GM23248 (cell line): ENCODE measurements around the gene TRMU. TPM values are rescaled to one million over a fixed set of nuclear protein-coding genes. Genes with fewer than 3 reads are reported as not detected.
"Not testable (repeated sequence)": the region's sequence is repeated elsewhere in the genome, so short reads cannot be mapped to it uniquely, and the experiment has no call there.

Experiments used
- DNase-seq: peaks from one replicate; pipeline ENCODE4 v3.0.0-alpha.2; 2015
- H2AFZ ChIP-seq: fragments of 200-600 bp; sonication (generic); 2 replicates; pipeline ENCODE4 v1.6.1; 2016; ENCODE audit warnings: antibody characterized with exemption
- H3F3A ChIP-seq: fragments of 200-600 bp; sonication (generic); 2 replicates; pipeline ENCODE4 v1.6.1; 2016; ENCODE audit warnings: mild to moderate bottlenecking, antibody characterized with exemption, mixed run types; ENCODE audit not compliant: insufficient read depth
- H3K27ac ChIP-seq: fragments of 200-600 bp; sonication (generic); 2 replicates; pipeline ENCODE4 v1.5.1; 2016; ENCODE audit warnings: mild to moderate bottlenecking
- H3K27me3 ChIP-seq: fragments of 200-600 bp; sonication (generic); replicated peaks from 2 replicates; pipeline ENCODE4 v1.6.1; 2016; ENCODE audit warnings: mild to moderate bottlenecking; ENCODE audit not compliant: insufficient read depth
- H3K36me3 ChIP-seq: fragments of 200-600 bp; sonication (generic); 2 replicates; pipeline ENCODE4 v1.6.1; 2016; ENCODE audit warnings: low read depth, mild to moderate bottlenecking
- H3K4me1 ChIP-seq: fragments of 200-600 bp; sonication (generic); 2 replicates; pipeline ENCODE4 v1.6.1; 2016; ENCODE audit warnings: mild to moderate bottlenecking; ENCODE audit not compliant: insufficient read depth
- H3K4me2 ChIP-seq: fragments of 200-600 bp; sonication (generic); one replicate; pipeline ENCODE4 v1.6.1; 2016; ENCODE audit warnings: mild to moderate bottlenecking; ENCODE audit not compliant: unreplicated experiment
- H3K4me3 ChIP-seq: fragments of 200-600 bp; sonication (generic); 2 replicates; pipeline ENCODE4 v1.5.1; 2016; ENCODE audit warnings: mild to moderate bottlenecking
- H3K79me2 ChIP-seq: fragments of 200-600 bp; sonication (generic); 2 replicates; pipeline ENCODE4 v1.6.1; 2016; ENCODE audit warnings: mild to moderate bottlenecking; ENCODE audit not compliant: insufficient read depth
- H3K9ac ChIP-seq: fragments of 200-600 bp; sonication (generic); 2 replicates; pipeline ENCODE4 v1.6.1; 2016; ENCODE audit warnings: mild to moderate bottlenecking
- H3K9me2 ChIP-seq: fragments of 200-600 bp; sonication (generic); 2 replicates; pipeline ENCODE4 v1.6.1; 2016; ENCODE audit warnings: mixed run types, mild to moderate bottlenecking, moderate library complexity; ENCODE audit not compliant: insufficient read depth
- H3K9me3 ChIP-seq: fragments of 200-600 bp; sonication (generic); one replicate; pipeline ENCODE4 v1.6.1; 2017; ENCODE audit warnings: low read depth
- H4K20me1 ChIP-seq: fragments of 200-600 bp; sonication (generic); 2 replicates; pipeline ENCODE4 v1.6.0; 2016; ENCODE audit not compliant: insufficient read depth
- EZH2 ChIP-seq: fragments of 200-600 bp; sonication (generic); IDR thresholded peaks from 2 replicates; pipeline ENCODE4 v1.6.1; 2018; ENCODE audit warnings: antibody characterized with exemption, mild to moderate bottlenecking; ENCODE audit not compliant: insufficient read depth, poor library complexity, severe bottlenecking
- EZH2phosphoT487 ChIP-seq: fragments of 200-600 bp; sonication (generic); IDR thresholded peaks from 2 replicates; pipeline ENCODE4 v1.6.1; 2018; ENCODE audit warnings: antibody characterized with exemption, moderate library complexity, mild to moderate bottlenecking, low read depth; ENCODE audit not compliant: insufficient read depth
- WGBS, 2 experiments: methylation state at CpG; one replicate each; pipeline ENCODE4 v1.1.6; 2015 to 2017; ENCODE audit warnings: low lambda C conversion rate in 2 of 2, low coverage in 1 of 2; ENCODE audit errors: missing lambda C conversion rate in 2 of 2; 5-methylcytosine and 5-hydroxymethylcytosine counted together
- in situ Hi-C: fragments of 300-500 bp; cut with MboI; formaldehyde crosslinking; loops from 2 replicates; pipeline ENCODE4 v1.15.0; 2020
- polyA plus RNA-seq: library from polyadenylated mRNA; unstranded; fragments of >200 nt; fragmentation: Nextera tagmentation; extraction: Ambion mirVana; gene quantifications from 2 replicates; pipeline ENCODE4 v1.2.1, GENCODE V29; 2016
- total RNA-seq: library from RNA; depleted of rRNA; stranded (reverse); fragments of >200 nt; shearing (Covaris generic); gene quantifications from 2 replicates; pipeline ENCODE4 v1.2.3, GENCODE V29; 2014

The TRMU gene
- total and polyA plus RNA-seq, 2 experiments from 2014 or later: 27.0 to 38.4 TPM

DNA sequence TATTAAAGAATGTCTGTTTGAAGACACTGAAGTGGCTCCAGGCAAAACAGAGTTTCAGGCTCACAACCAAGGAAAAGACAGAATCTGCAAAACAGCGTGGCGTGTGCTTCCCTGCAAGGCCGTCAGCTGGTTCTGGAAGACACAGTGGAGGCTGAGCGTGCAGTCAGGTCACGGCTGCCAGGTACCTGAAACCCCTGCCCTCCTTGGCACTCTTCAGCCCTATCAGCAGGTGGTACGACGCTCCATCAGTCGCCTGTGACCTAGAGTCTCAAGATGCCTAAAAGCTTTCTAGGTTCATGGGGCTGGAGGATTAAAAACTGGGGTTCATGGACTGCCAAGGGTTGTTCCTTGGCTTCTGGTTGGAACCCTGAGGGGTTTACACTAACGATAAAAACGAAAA lies 65.9 kb downstream of the TRMU start:
- no peak overlapping the region for H3K4me2 ChIP-seq
- no peaks in the 10 kb centered on the region for H4K20me1 ChIP-seq
- H3K36me3 ChIP-seq: no peaks in the 10 kb centered on the region
- no peak overlapping the region for H3K4me3 ChIP-seq
- no peaks in the 10 kb centered on the region for H3K79me2 ChIP-seq
- no peak overlapping the region for H2AFZ ChIP-seq
- no peaks in the 10 kb centered on the region for H3K9me3 ChIP-seq
- TF ChIP-seq EZH2: no peak
- no peak for TF ChIP-seq EZH2phosphoT487
- WGBS, 2 experiments: 53 to 57% methylated on average over 10 of the region's 10 CpGs
- no peak for DNase-seq
- no peaks in the 10 kb centered on the region for H3K9me2 ChIP-seq
- H3K4me1 ChIP-seq: no peaks in the 10 kb centered on the region
- no peaks in the 10 kb centered on the region for H3F3A ChIP-seq
- no peak overlapping the region for H3K9ac ChIP-seq
- no peak overlapping the region for H3K27ac ChIP-seq
- no peaks in the 10 kb centered on the region; the same call in 1 of the 2 replicates for H3K27me3 ChIP-seq
- in situ Hi-C loops: no loop called here

DNA sequence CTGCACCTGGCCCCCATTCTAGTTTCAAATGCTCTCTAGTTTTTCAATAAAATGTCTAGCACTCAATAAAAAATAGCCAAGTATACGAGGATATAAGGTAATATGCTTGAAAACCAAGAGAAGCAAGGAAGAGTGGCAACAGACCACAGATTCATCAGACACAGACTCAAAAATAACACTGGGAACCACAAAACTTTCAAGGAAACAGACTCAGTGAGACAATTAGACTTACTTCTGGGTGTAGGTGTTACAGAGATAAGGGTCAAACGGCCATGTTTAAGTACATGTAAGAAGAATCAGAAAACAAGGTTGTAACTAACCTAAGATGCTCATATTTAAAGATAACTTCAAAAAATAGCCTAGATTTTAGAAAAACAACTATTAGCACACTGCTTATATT lies 67.0 kb downstream of the TRMU start:
- in situ Hi-C loops: no loop called here

GRCh38 chr22:46403880-46404279 lies 68.4 kb downstream of the TRMU start:
- H3K4me2 ChIP-seq, H3K4me1 ChIP-seq, H4K20me1 ChIP-seq, DNase-seq, H3K27ac ChIP-seq, H3K4me3 ChIP-seq, H2AFZ ChIP-seq, H3K9me2 ChIP-seq, H3K36me3 ChIP-seq, H3K9ac ChIP-seq, H3K79me2 ChIP-seq, in situ Hi-C loops, H3F3A ChIP-seq, H3K9me3 ChIP-seq, H3K27me3 ChIP-seq: not testable (repeated sequence)
- 66 to 70% methylated on average over 7 of the region's 7 CpGs for WGBS, 2 experiments

More for the DNA sequence above, 67.0 kb downstream of the TRMU start:
- Histone ChIP-seq H3K4me3 (no peak overlapping the region), H3F3A (no peaks in the 10 kb centered on the region), H3K79me2 (no peaks in the 10 kb centered on the region), H3K4me1 (no peaks in the 10 kb centered on the region), H3K4me2 (no peak overlapping the region), H3K9me3 (no peaks in the 10 kb centered on the region), H3K27me3 (no peaks in the 10 kb centered on the region; the same call in 1 of the 2 replicates), H3K36me3 (no peaks in the 10 kb centered on the region), H4K20me1 (no peaks in the 10 kb centered on the region), H3K9ac (no peak overlapping the region), H3K27ac (no peak overlapping the region), H3K9me2 (no peaks in the 10 kb centered on the region), H2AFZ (no peak overlapping the region)
- 23 to 26% methylated on average over 2 of the region's 2 CpGs for WGBS, 2 experiments
- DNase-seq: no peak
- TF ChIP-seq EZH2 (no peak), EZH2phosphoT487 (no peak)

GRCh38 chr22:46405901-46406300 lies 70.4 kb downstream of the TRMU start:
- H3K4me2 ChIP-seq: no peak overlapping the region
- H3F3A ChIP-seq: no peaks in the 10 kb centered on the region
- no peaks in the 10 kb centered on the region for H3K9me3 ChIP-seq
- no peak overlapping the region for H3K27ac ChIP-seq
- no peak for DNase-seq
- 72 to 81% methylated on average over 4 of the region's 4 CpGs for WGBS, 2 experiments
- in situ Hi-C loops: no loop called here
- H3K9me2 ChIP-seq: no peaks in the 10 kb centered on the region
- H3K4me3 ChIP-seq: no peak overlapping the region
- H3K4me1 ChIP-seq: no peaks in the 10 kb centered on the region
- H3K79me2 ChIP-seq: no peaks in the 10 kb centered on the region
- no peak overlapping the region for H2AFZ ChIP-seq
- H4K20me1 ChIP-seq: no peaks in the 10 kb centered on the region
- no peaks in the 10 kb centered on the region; the same call in 1 of the 2 replicates for H3K27me3 ChIP-seq
- no peak overlapping the region for H3K9ac ChIP-seq
- H3K36me3 ChIP-seq: no peaks in the 10 kb centered on the region
- no peak for TF ChIP-seq EZH2
- TF ChIP-seq EZH2phosphoT487: no peak

DNA sequence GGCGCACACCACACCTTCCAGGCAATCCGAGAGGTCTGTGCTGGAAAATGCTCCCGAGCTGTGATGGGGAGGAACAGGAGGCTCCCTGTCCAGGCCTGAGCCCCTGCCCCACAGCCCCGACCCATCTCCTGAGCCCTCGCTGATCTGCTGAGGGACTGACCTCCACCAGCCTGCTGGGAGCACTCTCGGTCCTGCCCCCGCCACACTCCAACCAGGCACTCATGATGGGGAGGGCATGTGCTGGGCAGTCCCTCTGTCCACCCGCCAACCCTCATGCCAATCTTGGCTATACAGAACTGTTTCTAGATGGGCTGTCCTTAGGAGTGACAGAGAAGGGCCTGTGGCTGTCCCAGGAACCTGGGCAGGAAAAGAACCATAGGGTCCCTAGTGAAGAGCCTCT lies 70.8 kb downstream of the TRMU start:
- TF ChIP-seq EZH2: no peak
- TF ChIP-seq EZH2phosphoT487: no peak
- no peaks in the 10 kb centered on the region; the same call in 1 of the 2 replicates for H3K27me3 ChIP-seq
- in situ Hi-C loops: no loop called here
- no peak overlapping the region for H3K4me2 ChIP-seq
- 69 to 72% methylated on average over 8 of the region's 8 CpGs for WGBS, 2 experiments
- H3K9me3 ChIP-seq: no peaks in the 10 kb centered on the region
- no peaks in the 10 kb centered on the region for H3F3A ChIP-seq
- no peak overlapping the region for H3K4me3 ChIP-seq
- H2AFZ ChIP-seq: no peak overlapping the region
- H3K36me3 ChIP-seq: no peaks in the 10 kb centered on the region
- H3K4me1 ChIP-seq: no peaks in the 10 kb centered on the region
- no peaks in the 10 kb centered on the region for H4K20me1 ChIP-seq
- H3K27ac ChIP-seq: no peak overlapping the region
- no peaks in the 10 kb centered on the region for H3K79me2 ChIP-seq
- DNase-seq: no peak
- H3K9me2 ChIP-seq: no peaks in the 10 kb centered on the region
- H3K9ac ChIP-seq: no peak overlapping the region
